Measurements from ENCODE around the gene SLC29A4.
A peak's percentile ranks its signal among the peaks of the same experiment; 100 is the strongest.

Gene SLC29A4

GRCh38 chr7:5348134-5349004 is 65.6 kb downstream of the SLC29A4 start:
- no peak for ATAC-seq
- DNase-seq (ENCODE audit: low spot score in 2 of 2), result no peak
- H3K36me3 Mint-ChIP-seq, result peaks cover 64% of the 10 kb centered on the region
- H3K27ac Mint-ChIP-seq, result no peak overlapping the region
- H3K9me3 Mint-ChIP-seq, result peaks cover 2% of the 10 kb centered on the region
- H3K4me3 Mint-ChIP-seq, result no peak overlapping the region
- H3K4me1 Mint-ChIP-seq, result peaks cover 7% of the 10 kb centered on the region

- Mint-ChIP-seq H3K27ac (no peak overlapping the region), H3K36me3 (peaks cover 64% of the 10 kb centered on the region), H3K9me3 (peaks cover 2% of the 10 kb centered on the region), H3K4me1 (peaks cover 13% of the 10 kb centered on the region), H3K4me3 (no peak overlapping the region)
- no peak for DNase-seq (ENCODE audit: low spot score in 2 of 2)
- ATAC-seq, result no peak
These were observed 66.2 kb downstream of the SLC29A4 start for GRCh38 chr7:5349005-5349380.

- ATAC-seq (no peak), DNase-seq (ENCODE audit: low spot score in 2 of 2) (no peak)
- H3K9me3 Mint-ChIP-seq, result no peaks in the 10 kb centered on the region
- H3K36me3 Mint-ChIP-seq, result peaks cover 64% of the 10 kb centered on the region
- no peak overlapping the region for H3K4me3 Mint-ChIP-seq
- H3K4me1 Mint-ChIP-seq, result peaks cover 19% of the 10 kb centered on the region
- H3K27ac Mint-ChIP-seq, result no peak overlapping the region
These were observed 66.9 kb downstream of the SLC29A4 start for GRCh38 chr7:5349437-5350173.

GRCh38 chr7:5350174-5350463 is 67.4 kb downstream of the SLC29A4 start:
- no peaks in the 10 kb centered on the region for H3K9me3 Mint-ChIP-seq
- ATAC-seq (no peak), DNase-seq (ENCODE audit: low spot score in 2 of 2) (no peak)
- peaks cover 64% of the 10 kb centered on the region for H3K36me3 Mint-ChIP-seq
- peaks cover 24% of the 10 kb centered on the region for H3K4me1 Mint-ChIP-seq
- no peak overlapping the region for H3K4me3 Mint-ChIP-seq
- H3K27ac Mint-ChIP-seq, result no peak overlapping the region

GRCh38 chr7:5350600-5351385 is 68.0 kb downstream of the SLC29A4 start:
- Mint-ChIP-seq H3K4me3 (no peak overlapping the region), H3K4me1 (peaks cover 27% of the 10 kb centered on the region), H3K36me3 (peaks cover 68% of the 10 kb centered on the region), H3K27ac (no peak overlapping the region), H3K9me3 (no peaks in the 10 kb centered on the region)
- no peak for DNase-seq (ENCODE audit: low spot score in 2 of 2)
- ATAC-seq, result no peak

- DNase-seq (ENCODE audit: low spot score in 2 of 2) (no peak), ATAC-seq (no peak)
- Mint-ChIP-seq H3K4me1 (peaks cover 35% of the 10 kb centered on the region), H3K4me3 (no peak overlapping the region), H3K36me3 (peaks cover 68% of the 10 kb centered on the region), H3K9me3 (no peaks in the 10 kb centered on the region), H3K27ac (no peak overlapping the region)
These were observed 68.9 kb downstream of the SLC29A4 start for GRCh38 chr7:5351507-5352265.

GRCh38 chr7:5352440-5353010 is 69.8 kb downstream of the SLC29A4 start:
- Mint-ChIP-seq H3K27ac (no peak overlapping the region), H3K4me1 (peaks cover 35% of the 10 kb centered on the region), H3K4me3 (no peak overlapping the region), H3K9me3 (no peaks in the 10 kb centered on the region), H3K36me3 (peaks cover 73% of the 10 kb centered on the region)
- DNase-seq (ENCODE audit: low spot score in 2 of 2) (no peak), ATAC-seq (no peak)

GRCh38 chr7:5354460-5355232 is 71.9 kb downstream of the SLC29A4 start:
- DNase-seq (ENCODE audit: low spot score in 2 of 2), result no peak
- no peak overlapping the region for H3K4me3 Mint-ChIP-seq
- peaks cover 94% of the 10 kb centered on the region for H3K36me3 Mint-ChIP-seq
- ATAC-seq, result peak; percentile 31
- no peaks in the 10 kb centered on the region for H3K9me3 Mint-ChIP-seq
- peaks cover 39% of the 10 kb centered on the region for H3K4me1 Mint-ChIP-seq
- H3K27ac Mint-ChIP-seq, result peak overlapping the region; percentile 77

Data from stimulated activated effector memory CD8-positive, alpha-beta T cell treated with anti-CD3 and anti-CD28 coated beads, Interleukin-12 subunit alpha, Interleukin-12 subunit beta, amount 100 ng/mL, for 72 hours (primary cell).